Right forelimb (tissue), 1 donor: Measurements from ENCODE around the gene SPHK2.
A peak's percentile ranks its signal among the peaks of the same experiment; 100 is the strongest.
"Not testable (repeated sequence)": the region's sequence is repeated elsewhere in the genome, so short reads cannot be mapped to it uniquely, and the experiment has no call there.

Source experiments
- DNase-seq: peaks from one replicate; pipeline ENCODE4 v3.0.0-alpha.2; 2018

SPHK2 gene

GRCh38 chr19:48618916-48619691 lies at the start of gene SPHK2, which contains the start of gene RPL18:
TSS of gene SPHK2 (plus strand) at chr19:48619506. CDS start at chr19:48620515, 1,009 bp downstream.
TSS of gene RPL18 (minus strand) at chr19:48619178. CDS start at chr19:48619143, 35 bp downstream.
- peak; percentile 99 for DNase-seq

- no peak for DNase-seq
Measured at GRCh38 chr19:48569814-48570213, 49.5 kb upstream of the SPHK2 start.

GRCh38 chr19:48571378-48572162 lies 47.7 kb upstream of the SPHK2 start:
- DNase-seq = no peak

GRCh38 chr19:48573163-48573505 lies 46.2 kb upstream of the SPHK2 start:
- DNase-seq = no peak

GRCh38 chr19:48575931-48576622 lies 43.2 kb upstream of the SPHK2 start:
- DNase-seq = no peak

GRCh38 chr19:48577908-48578307 lies 41.4 kb upstream of the SPHK2 start:
- DNase-seq = not testable (repeated sequence)

GRCh38 chr19:48578891-48579290 lies 40.4 kb upstream of the SPHK2 start:
- no peak for DNase-seq

GRCh38 chr19:48582168-48582567 lies 37.1 kb upstream of the SPHK2 start:
- DNase-seq = no peak

- no peak for DNase-seq
Measured at GRCh38 chr19:48587387-48587786, 31.9 kb upstream of the SPHK2 start.

GRCh38 chr19:48588670-48589401 lies 30.5 kb upstream of the SPHK2 start:
- peak; percentile 90 for DNase-seq

- no peak for DNase-seq
Measured at GRCh38 chr19:48591021-48591420, 28.3 kb upstream of the SPHK2 start.

GRCh38 chr19:48595171-48595570 lies 24.1 kb upstream of the SPHK2 start:
- DNase-seq = no peak

- no peak for DNase-seq
Measured at GRCh38 chr19:48595833-48596232, 23.5 kb upstream of the SPHK2 start.

GRCh38 chr19:48596237-48596636 lies 23.1 kb upstream of the SPHK2 start:
- no peak for DNase-seq

- no peak for DNase-seq
Measured at GRCh38 chr19:48596679-48597465, 22.4 kb upstream of the SPHK2 start.

- no peak for DNase-seq
Measured at GRCh38 chr19:48598996-48599700, 20.2 kb upstream of the SPHK2 start.

- DNase-seq = no peak
Measured at GRCh38 chr19:48600679-48601417, 18.5 kb upstream of the SPHK2 start.

- no peak for DNase-seq
Measured at GRCh38 chr19:48603001-48603400, 16.3 kb upstream of the SPHK2 start.

- DNase-seq = no peak
Measured at GRCh38 chr19:48603449-48603848, 15.9 kb upstream of the SPHK2 start.

GRCh38 chr19:48603850-48604249 lies 15.5 kb upstream of the SPHK2 start:
- DNase-seq = no peak
